Loucy (cell line): ENCODE results near the gene RREB1.

Experiments
- CTCF ChIP-seq: fragments of 200-600 bp; sonication (generic); conservative IDR thresholded peaks from 2 replicates; pipeline ENCODE4 v1.5.1; 2014; ENCODE audit warnings: mild to moderate bottlenecking, antibody characterized with exemption, low read length
- EZH2phosphoT487 ChIP-seq: fragments of 200-600 bp; IDR thresholded peaks from 2 replicates; pipeline ENCODE4 v1.6.1; 2018; ENCODE audit warnings: antibody characterized with exemption, mild to moderate bottlenecking, moderate library complexity, borderline replicate concordance

GRCh38 chr6:7136859-7137334 lies 29.1 kb downstream of the RREB1 start:
- TF ChIP-seq CTCF = no peak
- no peak for TF ChIP-seq EZH2phosphoT487
